ENCODE measurements around the gene TMEM51.

Gene TMEM51

GRCh38 chr1:15191267-15191666 is 37.7 kb downstream of the TMEM51 start:
- Mint-ChIP-seq H3K27ac (no peak overlapping the region), H3K36me3 (ENCODE audit: low read depth) (no peaks in the 10 kb centered on the region), H3K4me3 (no peak overlapping the region), H3K4me1 (peaks cover 67% of the 10 kb centered on the region), H3K9me3 (no peaks in the 10 kb centered on the region), H3K27me3 (ENCODE audit: low read depth, poor library complexity) (peaks cover 6% of the 10 kb centered on the region)
- no peak for DNase-seq
- TF ChIP-seq CTCF (IDR thresholded peaks at IDR 0.05): no peak

- no peaks in the 10 kb centered on the region for H3K36me3 Mint-ChIP-seq (ENCODE audit: low read depth)
- no peaks in the 10 kb centered on the region for H3K9me3 Mint-ChIP-seq
- H3K27ac Mint-ChIP-seq: no peak overlapping the region
- H3K4me3 Mint-ChIP-seq: no peak overlapping the region
- peaks cover 6% of the 10 kb centered on the region for H3K27me3 Mint-ChIP-seq (ENCODE audit: low read depth, poor library complexity)
- TF ChIP-seq CTCF (IDR thresholded peaks at IDR 0.05): no peak
- DNase-seq: no peak
- H3K4me1 Mint-ChIP-seq: peaks cover 67% of the 10 kb centered on the region
These were observed 38.2 kb downstream of the TMEM51 start for GRCh38 chr1:15191770-15192169.

- H3K4me1 Mint-ChIP-seq: peaks cover 67% of the 10 kb centered on the region
These were observed 39.5 kb downstream of the TMEM51 start for GRCh38 chr1:15192916-15193550.

GRCh38 chr1:15195420-15196052 is 42.0 kb downstream of the TMEM51 start:
- no peak for TF ChIP-seq CTCF (IDR thresholded peaks at IDR 0.05)
- peaks cover 7% of the 10 kb centered on the region for H3K27me3 Mint-ChIP-seq (ENCODE audit: low read depth, poor library complexity)
- H3K27ac Mint-ChIP-seq: no peak overlapping the region
- no peak for DNase-seq
- no peak overlapping the region for H3K4me3 Mint-ChIP-seq
- peaks cover 54% of the 10 kb centered on the region for H3K4me1 Mint-ChIP-seq
- no peaks in the 10 kb centered on the region for H3K9me3 Mint-ChIP-seq
- H3K36me3 Mint-ChIP-seq (ENCODE audit: low read depth): no peaks in the 10 kb centered on the region

More at GRCh38 chr1:15192916-15193550, 39.5 kb downstream of the TMEM51 start:
- no peaks in the 10 kb centered on the region for H3K36me3 Mint-ChIP-seq (ENCODE audit: low read depth)
- DNase-seq: no peak
- no peak overlapping the region for H3K27ac Mint-ChIP-seq
- no peaks in the 10 kb centered on the region for H3K9me3 Mint-ChIP-seq
- no peak overlapping the region for H3K4me3 Mint-ChIP-seq
- TF ChIP-seq CTCF (IDR thresholded peaks at IDR 0.05): no peak
- peaks cover 6% of the 10 kb centered on the region for H3K27me3 Mint-ChIP-seq (ENCODE audit: low read depth, poor library complexity)

GRCh38 chr1:15196069-15196468 is 42.5 kb downstream of the TMEM51 start:
- no peak for DNase-seq

More at GRCh38 chr1:15196069-15196468, 42.5 kb downstream of the TMEM51 start:
- Mint-ChIP-seq H3K36me3 (ENCODE audit: low read depth) (no peaks in the 10 kb centered on the region), H3K27ac (no peak overlapping the region), H3K27me3 (ENCODE audit: low read depth, poor library complexity) (peaks cover 7% of the 10 kb centered on the region), H3K9me3 (no peaks in the 10 kb centered on the region), H3K4me1 (peaks cover 54% of the 10 kb centered on the region), H3K4me3 (no peak overlapping the region)
- TF ChIP-seq CTCF (IDR thresholded peaks at IDR 0.05): no peak
